ENCODE measurements around the gene HMGN4. TPM values are rescaled to one million over a fixed set of nuclear protein-coding genes. Genes with fewer than 3 reads are reported as not detected.

HMGN4 gene
- total and polyA plus RNA-seq, 9 of the 15 experiments (the other 6 are each of a cell fraction or from before 2014, with no cell fraction given) = 35.4 to 134 (median 94.1) TPM

- TF ChIP-seq PREB (CRISPR knock-in tag; IDR thresholded peaks at IDR 0.05) = no peak
- no peak for TF ChIP-seq MBD1 (CRISPR knock-in tag; IDR thresholded peaks at IDR 0.05)
- TF ChIP-seq CHAMP1 (IDR thresholded peaks at IDR 0.05) = no peak
- no peak for TF ChIP-seq NR0B1 (IDR thresholded peaks at IDR 0.05; ENCODE audit: partially characterized antibody)
- no peak for TF ChIP-seq GMEB1 (CRISPR knock-in tag; IDR thresholded peaks at IDR 0.05)
- TF ChIP-seq FOXA1 (IDR thresholded peaks at IDR 0.05; ENCODE audit: borderline replicate concordance) = no peak
- TF ChIP-seq EHMT2 (IDR thresholded peaks at IDR 0.05) = no peak
- no peak for TF ChIP-seq MCM7 (IDR thresholded peaks at IDR 0.05)
- no peak for TF ChIP-seq CBX5 (IDR thresholded peaks at IDR 0.05; ENCODE audit: borderline replicate concordance, low read depth)
- TF ChIP-seq RCOR1 (IDR thresholded peaks at IDR 0.05; ENCODE audit: borderline replicate concordance in 1 of 2, low read depth in 2 of 2, low read length in 2 of 2) = peak in 1 of 2 experiments; percentile 54; a peak in 2 of 4 replicates
- TF ChIP-seq ZC3H8 (IDR thresholded peaks at IDR 0.05) = no peak
- TF ChIP-seq TBL1XR1 (IDR thresholded peaks at IDR 0.05; ENCODE audit: low read length in 2 of 2) = peak in 1 of 2 experiments; percentile 69; a peak in 2 of 4 replicates
- no peak for TF ChIP-seq ARNT (IDR thresholded peaks at IDR 0.05)
- TF ChIP-seq TCF7 (IDR thresholded peaks at IDR 0.05; ENCODE audit: borderline replicate concordance) = no peak
- no peak for TF ChIP-seq E2F3 (CRISPR knock-in tag; IDR thresholded peaks at IDR 0.05)
- no peak for TF ChIP-seq NCOA2 (IDR thresholded peaks at IDR 0.05; ENCODE audit: partially characterized antibody in 2 of 2)
- no peak for TF ChIP-seq HDAC1 (IDR thresholded peaks at IDR 0.05)
- no peak for TF ChIP-seq ZNF41 (CRISPR knock-in tag; conservative IDR thresholded peaks at IDR 0.05)
- no peak for TF ChIP-seq ZNF224 (CRISPR knock-in tag; IDR thresholded peaks at IDR 0.05)
- no peak for TF ChIP-seq GTF2B (IDR thresholded peaks at IDR 0.05; ENCODE audit: extremely low read depth, insufficient read length)
- no peak for TF ChIP-seq HNRNPUL1 (IDR thresholded peaks at IDR 0.05; ENCODE audit: low read length)
- TF ChIP-seq ARID2 (IDR thresholded peaks at IDR 0.05) = 0 out of 2 replicates have a peak, but pooled peaks have one; percentile 33
Measured at GRCh38 chr6:26493258-26493657, 44.9 kb upstream of the HMGN4 start (continued).

Measured in K562 (cell line).